ENCODE measurements around the gene RASGEF1C.

Gene RASGEF1C

GRCh38 chr5:180118391-180118791, 90.6 kb downstream of the RASGEF1C start:
- no peak for DNase-seq

- DNase-seq, result no peak
These were observed 91.8 kb downstream of the RASGEF1C start for GRCh38 chr5:180117000-180117725.

GRCh38 chr5:180116077-180116999, 92.7 kb downstream of the RASGEF1C start:
- no peak for DNase-seq

GRCh38 chr5:180115326-180116076, 93.5 kb downstream of the RASGEF1C start:
- DNase-seq, result no peak

- no peak for DNase-seq
These were observed 94.6 kb downstream of the RASGEF1C start for GRCh38 chr5:180114304-180115003.

- DNase-seq, result no peak
These were observed 95.2 kb downstream of the RASGEF1C start for GRCh38 chr5:180113660-180114303.

GRCh38 chr5:180112181-180112861, 96.7 kb downstream of the RASGEF1C start:
- no peak for DNase-seq

- DNase-seq, result no peak
These were observed 97.6 kb downstream of the RASGEF1C start for GRCh38 chr5:180111273-180112002.

- DNase-seq, result no peak
These were observed 99.1 kb downstream of the RASGEF1C start for GRCh38 chr5:180109920-180110319.

GRCh38 chr5:180107005-180107404, 102.0 kb downstream of the RASGEF1C start:
- no peak for DNase-seq

- DNase-seq, result no peak
These were observed 103.1 kb downstream of the RASGEF1C start for GRCh38 chr5:180105827-180106312.

- no peak for DNase-seq
These were observed 104.9 kb downstream of the RASGEF1C start for GRCh38 chr5:180104168-180104530.

GRCh38 chr5:180103487-180104167, 105.4 kb downstream of the RASGEF1C start:
- DNase-seq, result no peak

GRCh38 chr5:180102636-180103035, 106.4 kb downstream of the RASGEF1C start:
- no peak for DNase-seq

- DNase-seq, result no peak
These were observed 107.4 kb downstream of the RASGEF1C start for GRCh38 chr5:180101451-180102105.

GRCh38 chr5:180100621-180101450, 108.2 kb downstream of the RASGEF1C start:
- DNase-seq, result no peak

GRCh38 chr5:180099733-180100611, 109.0 kb downstream of the RASGEF1C start:
- no peak for DNase-seq
